GM12801 (cell line): ENCODE results near the gene BEND2.

Experiments
- TF ChIP-seq, protein P1 (sequence below): IDR thresholded peaks from one replicate; pipeline ENCODE4 v1.5.1; 2011; ENCODE audit warnings: control low read depth; ENCODE audit not compliant: insufficient read length; ENCODE audit errors: extremely low read depth

Gene BEND2

GRCh38 chrX:18203631-18204030, 17.1 kb downstream of the BEND2 start:
- TF ChIP-seq, protein P1, sequence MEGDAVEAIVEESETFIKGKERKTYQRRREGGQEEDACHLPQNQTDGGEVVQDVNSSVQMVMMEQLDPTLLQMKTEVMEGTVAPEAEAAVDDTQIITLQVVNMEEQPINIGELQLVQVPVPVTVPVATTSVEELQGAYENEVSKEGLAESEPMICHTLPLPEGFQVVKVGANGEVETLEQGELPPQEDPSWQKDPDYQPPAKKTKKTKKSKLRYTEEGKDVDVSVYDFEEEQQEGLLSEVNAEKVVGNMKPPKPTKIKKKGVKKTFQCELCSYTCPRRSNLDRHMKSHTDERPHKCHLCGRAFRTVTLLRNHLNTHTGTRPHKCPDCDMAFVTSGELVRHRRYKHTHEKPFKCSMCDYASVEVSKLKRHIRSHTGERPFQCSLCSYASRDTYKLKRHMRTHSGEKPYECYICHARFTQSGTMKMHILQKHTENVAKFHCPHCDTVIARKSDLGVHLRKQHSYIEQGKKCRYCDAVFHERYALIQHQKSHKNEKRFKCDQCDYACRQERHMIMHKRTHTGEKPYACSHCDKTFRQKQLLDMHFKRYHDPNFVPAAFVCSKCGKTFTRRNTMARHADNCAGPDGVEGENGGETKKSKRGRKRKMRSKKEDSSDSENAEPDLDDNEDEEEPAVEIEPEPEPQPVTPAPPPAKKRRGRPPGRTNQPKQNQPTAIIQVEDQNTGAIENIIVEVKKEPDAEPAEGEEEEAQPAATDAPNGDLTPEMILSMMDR: no peak

GRCh38 chrX:18194688-18195087, 26.0 kb downstream of the BEND2 start:
- TF ChIP-seq, protein P1: no peak

DNA sequence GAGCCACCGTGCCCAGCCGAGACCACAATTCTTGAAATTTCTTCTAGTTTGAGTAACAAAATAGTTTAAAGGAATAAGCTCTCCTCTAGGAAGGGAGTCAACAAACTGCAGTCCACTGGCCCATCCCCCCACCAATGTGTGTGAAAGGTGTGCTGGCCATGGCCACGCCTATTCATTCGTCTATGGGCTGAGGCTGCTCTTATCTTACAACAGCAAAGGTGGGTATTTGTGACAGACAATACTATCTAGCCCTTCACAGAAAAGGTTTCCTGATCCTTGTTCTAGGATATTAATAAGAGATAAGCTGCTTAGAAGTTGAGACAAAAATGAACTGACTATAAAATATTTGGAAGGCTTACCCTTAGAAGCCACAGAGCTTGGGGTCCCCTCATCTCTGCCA, 41.2 kb downstream of the BEND2 start:
- TF ChIP-seq, protein P1: no peak

GRCh38 chrX:18174971-18175370, 45.7 kb downstream of the BEND2 start:
- TF ChIP-seq, protein P1: no peak

DNA sequence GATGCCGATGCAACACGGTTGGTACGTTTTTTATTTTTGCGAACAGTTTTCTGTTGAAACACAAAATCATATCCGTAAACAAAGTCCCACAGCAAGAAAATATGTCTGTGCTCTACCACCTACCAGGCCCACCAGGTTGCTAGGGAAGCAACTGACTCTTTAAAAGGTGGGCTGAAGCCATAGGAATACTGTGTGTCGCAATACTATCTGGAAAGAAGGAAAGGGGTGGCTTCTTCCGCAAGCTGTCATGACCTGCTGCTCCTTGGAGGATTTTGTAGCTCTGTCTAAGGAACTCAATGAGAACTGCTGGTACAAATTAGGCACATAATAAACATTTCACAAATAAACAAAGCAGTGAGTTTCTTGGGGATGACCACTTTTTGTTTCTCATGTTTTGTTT, 46.5 kb downstream of the BEND2 start:
- TF ChIP-seq, protein P1: no peak

DNA sequence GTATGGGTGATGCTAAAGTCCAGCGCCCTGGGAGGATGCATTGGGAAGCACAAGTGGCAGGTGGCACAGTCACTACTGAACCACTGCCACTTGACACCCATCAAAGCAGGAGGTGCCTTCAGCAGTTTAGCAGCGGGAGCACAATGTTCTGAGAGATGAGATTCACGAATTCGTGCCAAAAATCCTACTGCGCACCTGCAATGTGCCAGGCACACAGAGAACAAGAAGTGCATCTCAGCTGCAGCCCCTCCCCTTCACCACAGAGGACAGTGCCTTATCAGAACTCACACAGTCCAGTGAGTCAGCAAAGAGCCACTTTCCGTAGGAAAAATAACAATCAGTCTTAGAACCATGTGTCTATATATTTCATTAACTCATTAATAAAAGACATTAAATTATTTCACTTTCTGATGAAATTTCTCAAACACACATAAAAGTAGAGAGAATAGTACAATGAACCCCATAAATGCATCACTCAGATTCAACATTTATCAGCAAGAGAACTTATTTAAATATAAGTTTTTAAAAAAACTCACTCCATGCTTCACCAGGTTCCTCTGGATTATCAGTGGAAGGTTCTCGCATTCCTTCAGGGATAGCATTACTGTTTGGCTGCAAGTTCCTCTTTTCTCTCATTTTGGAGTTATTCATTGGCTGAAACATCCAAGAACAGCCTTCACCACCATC, 47.0 kb downstream of the BEND2 start:
- TF ChIP-seq, protein P1: no peak

DNA sequence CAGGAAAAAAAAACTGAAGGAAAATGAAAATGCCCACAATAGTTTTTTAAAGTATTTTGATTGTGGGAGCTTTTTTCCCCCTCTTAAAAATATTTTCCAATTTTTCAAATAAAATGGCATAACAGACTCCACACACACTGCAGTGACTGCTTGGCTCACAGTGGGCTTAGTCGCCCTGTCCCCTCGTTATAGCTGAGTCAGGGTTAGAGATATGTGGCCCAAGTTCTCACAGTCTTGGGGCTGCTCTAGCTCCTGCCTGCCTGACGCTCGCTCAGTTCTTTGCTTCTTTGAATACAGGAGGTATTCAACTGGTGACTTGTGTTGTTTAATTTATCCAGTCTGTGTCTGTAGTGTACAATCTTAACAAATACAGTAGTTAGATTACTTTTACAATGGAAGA, 47.7 kb downstream of the BEND2 start:
- TF ChIP-seq, protein P1: no peak
